GM19328 (cell line): ENCODE results near the gene AKAP3.

Experiments used
- ATAC-seq: cut with Tn5 transposase; IDR thresholded peaks from one replicate; pipeline ENCODE4 v1.9.1; 2021; ENCODE audit warnings: mild to moderate bottlenecking, moderate library complexity; ENCODE audit not compliant: unreplicated experiment

AKAP3 gene

GRCh38 chr12:4648501-4649357 lies at the start of gene AKAP3, which contains the start of gene NDUFA9:
TSS of gene AKAP3 (minus strand) at chr12:4649051. CDS start at chr12:4638196, 10,855 bp downstream.
TSS of gene NDUFA9 (plus strand) at chr12:4649114. CDS start at chr12:4649127, 13 bp downstream.
- ATAC-seq, result peak; percentile 77

GRCh38 chr12:4690760-4691159 lies 41.9 kb upstream of the AKAP3 start:
- no peak for ATAC-seq

- ATAC-seq, result no peak
Observed at GRCh38 chr12:4685317-4685716, 36.5 kb upstream of the AKAP3 start.

GRCh38 chr12:4681732-4682131 lies 32.9 kb upstream of the AKAP3 start:
- no peak for ATAC-seq

- no peak for ATAC-seq
Observed at GRCh38 chr12:4679711-4680110, 30.9 kb upstream of the AKAP3 start.

- ATAC-seq, result no peak
Observed at GRCh38 chr12:4665236-4665635, 16.4 kb upstream of the AKAP3 start.

GRCh38 chr12:4663971-4664505 lies 15.2 kb upstream of the AKAP3 start:
- ATAC-seq, result no peak

- ATAC-seq, result no peak
Observed at GRCh38 chr12:4653691-4654090, 4.8 kb upstream of the AKAP3 start.

GRCh38 chr12:4653257-4653656 lies 4.4 kb upstream of the AKAP3 start:
- ATAC-seq, result no peak

GRCh38 chr12:4649358-4649661 lies 459 bp upstream of the AKAP3 start:
- no peak for ATAC-seq

GRCh38 chr12:4648104-4648500 lies 749 bp downstream of the AKAP3 start:
- ATAC-seq, result no peak

- no peak for ATAC-seq
Observed at GRCh38 chr12:4645023-4645422, 3.8 kb downstream of the AKAP3 start.

- no peak for ATAC-seq
Observed at GRCh38 chr12:4643747-4644146, 5.1 kb downstream of the AKAP3 start.

- ATAC-seq, result no peak
Observed at GRCh38 chr12:4630262-4630661, 18.6 kb downstream of the AKAP3 start.

GRCh38 chr12:4628406-4628805 lies 20.4 kb downstream of the AKAP3 start:
- ATAC-seq, result no peak

GRCh38 chr12:4626543-4626942 lies 22.3 kb downstream of the AKAP3 start:
- ATAC-seq, result no peak

- no peak for ATAC-seq
Observed at GRCh38 chr12:4621511-4621910, 27.3 kb downstream of the AKAP3 start.

GRCh38 chr12:4615667-4616066 lies 33.2 kb downstream of the AKAP3 start:
- ATAC-seq, result no peak

- no peak for ATAC-seq
Observed at GRCh38 chr12:4610481-4610880, 38.4 kb downstream of the AKAP3 start.

GRCh38 chr12:4609071-4609470 lies 39.8 kb downstream of the AKAP3 start:
- no peak for ATAC-seq

GRCh38 chr12:4607056-4607455 lies 41.8 kb downstream of the AKAP3 start:
- no peak for ATAC-seq

GRCh38 chr12:4604684-4605193 lies 44.1 kb downstream of the AKAP3 start:
- ATAC-seq, result peak; percentile 96
